ENCODE measurements around the gene GART. TPM values are rescaled to one million over a fixed set of nuclear protein-coding genes. Genes with fewer than 3 reads are reported as not detected.

The GART gene
- total and polyA plus RNA-seq, 10 of the 15 experiments (the other 5 are each of a cell fraction or from before 2014, with no cell fraction given): 44.7 to 178 (median 106) TPM

GRCh38 chr21:33586927-33587326 is 45.0 kb upstream of the GART start:
- no peak for DNase-seq (ENCODE audit: low read depth, low spot score)
- no peak for FAIRE-seq
- H3K9me3 ChIP-seq (replicated peaks; ENCODE audit: control insufficient read depth, insufficient read depth, low read length): no peaks in the 10 kb centered on the region
- no peaks in the 10 kb centered on the region for H4K20me1 ChIP-seq (ENCODE audit: control insufficient read depth, insufficient read depth)
- H3K79me2 ChIP-seq (ENCODE audit: control insufficient read depth, insufficient read depth, low read length): peaks cover 28% of the 10 kb centered on the region
- in situ Hi-C loops (cut with MboI) (no loop called here), intact Hi-C loops (cut with micrococcal nuclease; ENCODE audit: unreplicated experiment) (loop anchor here (5.0 kb wide), 1 partner anchor 45 kb away; the partner anchor contains the start of genes GART and SON)
- H3K4me3 ChIP-seq: peak overlapping the region; percentile 92
- H3K36me3 ChIP-seq (ENCODE audit: control insufficient read depth in 2 of 2, insufficient read depth in 2 of 2, low read length in 1 of 2): peaks cover 0 to 3% of the 10 kb centered on the region in 2 experiments; a peak in 2 of 4 replicates
- ATAC-seq: no peak; the same call in 2 of the 3 replicates
- peak overlapping the region; percentile 79 for H3K4me2 ChIP-seq (ENCODE audit: control insufficient read depth, insufficient read depth)
- no peak overlapping the region; the same call in 1 of the 2 replicates for H2AFZ ChIP-seq (ENCODE audit: control insufficient read depth, low read depth, low read length)
- POLR2A ChIA-PET: no interaction called here
- CTCF ChIA-PET: interaction anchor here (1.2 to 1.5 kb wide), 2 partner anchors 19 to 21 kb away, joined by 6 to 7 read pairs; no protein-coding TSS in a partner anchor
- SMC1A ChIA-PET (ENCODE audit: uncharacterized antibody, unreplicated experiment): interaction anchor here (1.1 kb wide), 1 partner anchor 13 kb away, joined by 3 read pairs; no protein-coding TSS in a partner anchor
- BruUV-seq (replicated peaks): no TSS peak
- H3K27me3 ChIP-seq (replicated peaks in 1 of 2; ENCODE audit: control insufficient read depth in 2 of 2, insufficient read depth in 2 of 2, low read length in 1 of 2): no peaks in the 10 kb centered on the region
- no peak overlapping the region for H3K27ac ChIP-seq (ENCODE audit: control insufficient read depth, insufficient read depth)
- RAD21 ChIA-PET (ENCODE audit: unreplicated experiment): no interaction called here
- H3K4me1 ChIP-seq (ENCODE audit: control insufficient read depth, insufficient read depth, low read length): no peaks in the 10 kb centered on the region
- WGBS (ENCODE audit: insufficient coverage, insufficient replicate concordance, low lambda C conversion rate, missing lambda C conversion rate): 49% methylated on average over 6 of the region's 6 CpGs
- peak overlapping the region; percentile 95 for H3K9ac ChIP-seq (ENCODE audit: control insufficient read depth, insufficient read depth, low read length)
- TF ChIP-seq HSF1 (IDR thresholded peaks at IDR 0.05; ENCODE audit: low read depth, low read length) (no peak), ZNF592 (IDR thresholded peaks at IDR 0.05) (no peak), SP1 (IDR thresholded peaks at IDR 0.05; ENCODE audit: low read depth, low read length) (no peak), IRF3 (IDR thresholded peaks at IDR 0.05) (no peak), HDAC6 (IDR thresholded peaks at IDR 0.05; ENCODE audit: unreplicated experiment) (no peak), PKNOX1 (IDR thresholded peaks at IDR 0.05) (no peak), KLF5 (IDR thresholded peaks at IDR 0.05; ENCODE audit: partially characterized antibody) (no peak), SIX5 (IDR thresholded peaks at IDR 0.05; ENCODE audit: low read depth, low read length, severe bottlenecking) (no peak), POU2F2 (IDR thresholded peaks at IDR 0.05; ENCODE audit: borderline replicate concordance, low read depth, low read length) (no peak), PAX5 (IDR thresholded peaks at IDR 0.05; ENCODE audit: borderline replicate concordance, low read depth, low read length) (no peak), REST (IDR thresholded peaks at IDR 0.05; ENCODE audit: low read depth, low read length) (no peak)

All from GM12878 (cell line).